Ureter (tissue), 1 donor: ENCODE results near the gene SSH3. TPM values are rescaled to one million over a fixed set of nuclear protein-coding genes. Genes with fewer than 3 reads are reported as not detected.
A peak's percentile ranks its signal among the peaks of the same experiment; 100 is the strongest.

ENCODE experiments used
- DNase-seq: peaks from one replicate; pipeline ENCODE4 v3.0.0-alpha.2; 2020; ENCODE audit warnings: low spot score
- total RNA-seq: library from RNA; stranded (reverse); gene quantifications from one replicate; pipeline ENCODE4 v1.2.4, GENCODE V29; 2023
- donor health status: DM: yes; HTN: yes; CAD: no.

The SSH3 gene
- total RNA-seq, 1 donor from 2014 or later: 258 TPM

DNA sequence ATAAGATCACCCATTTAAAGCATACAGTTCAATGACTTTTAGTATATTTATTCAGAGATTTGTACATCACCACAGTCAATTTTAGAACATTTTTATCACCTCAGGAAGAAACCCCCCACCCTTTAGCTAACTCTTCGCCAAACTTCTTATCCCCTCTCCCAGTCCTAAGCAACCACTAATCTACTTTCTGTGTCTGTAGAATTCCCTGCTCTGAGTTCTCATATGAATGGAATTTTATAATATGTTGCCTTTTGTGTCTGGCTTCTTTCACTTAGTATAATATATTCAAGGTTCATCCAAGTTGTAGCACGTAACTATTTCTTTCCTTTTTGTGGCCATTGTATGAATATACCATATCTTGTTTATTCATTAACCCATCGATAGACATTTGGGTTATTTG is 10.7 kb upstream of the SSH3 start:
- DNase-seq: no peak

DNA sequence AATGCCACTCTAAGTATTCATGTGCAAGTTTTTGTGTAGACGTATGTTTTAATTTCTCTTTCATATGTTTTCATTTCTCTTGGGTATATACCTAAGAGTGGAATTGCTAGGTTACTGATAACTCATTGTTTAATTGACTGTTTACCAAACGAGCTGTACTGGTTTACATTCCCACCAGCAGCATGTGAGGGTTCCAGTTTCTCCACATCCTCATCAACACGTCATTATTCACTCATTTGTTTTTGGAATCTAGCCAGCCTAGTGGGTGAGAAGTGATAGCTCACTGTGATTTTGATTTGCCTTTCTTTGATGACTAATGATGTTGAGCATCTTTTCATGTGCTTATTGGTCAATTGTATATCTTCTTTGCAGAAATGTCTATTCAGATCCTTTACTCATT is 10.2 kb upstream of the SSH3 start:
- DNase-seq: no peak

DNA sequence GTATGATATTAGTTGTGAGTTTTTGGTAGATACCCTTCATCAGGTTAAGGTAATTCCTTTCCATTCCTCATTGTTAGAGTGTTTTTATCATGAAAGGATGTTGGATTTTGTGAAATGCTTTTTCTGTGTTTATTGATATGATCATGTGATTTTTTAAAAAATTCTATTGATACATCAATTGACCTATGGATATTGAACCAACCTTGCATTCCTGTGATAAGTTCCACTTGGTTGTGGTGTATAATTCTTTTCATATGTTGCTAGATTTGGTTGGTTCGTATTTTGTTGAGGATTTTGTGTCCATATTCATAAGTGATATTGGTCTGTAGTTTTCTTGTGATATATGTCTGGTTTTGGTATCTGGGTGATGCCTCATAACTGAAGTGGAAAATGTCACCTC is 7.5 kb upstream of the SSH3 start:
- no peak for DNase-seq

DNA sequence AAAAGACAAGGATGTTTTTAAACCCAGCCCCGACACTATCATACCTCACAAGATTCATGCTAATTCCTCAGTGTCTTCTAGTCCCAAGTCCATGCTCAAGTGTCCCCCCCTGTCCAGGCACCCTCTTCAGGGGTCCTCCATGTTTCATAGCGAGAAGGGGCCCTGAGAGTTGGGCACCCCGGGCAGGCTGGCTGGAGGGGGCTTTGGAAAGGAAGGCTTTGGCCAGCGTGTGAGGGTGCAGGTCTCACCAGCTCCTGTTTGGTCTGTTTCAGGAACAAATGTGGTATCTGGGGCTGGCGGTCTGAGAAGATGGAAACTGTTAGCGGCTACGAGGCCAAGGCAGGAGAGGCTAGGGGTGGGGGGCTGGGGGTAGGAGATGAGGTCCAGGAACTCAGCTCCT is 4.5 kb upstream of the SSH3 start:
- no peak for DNase-seq

DNA sequence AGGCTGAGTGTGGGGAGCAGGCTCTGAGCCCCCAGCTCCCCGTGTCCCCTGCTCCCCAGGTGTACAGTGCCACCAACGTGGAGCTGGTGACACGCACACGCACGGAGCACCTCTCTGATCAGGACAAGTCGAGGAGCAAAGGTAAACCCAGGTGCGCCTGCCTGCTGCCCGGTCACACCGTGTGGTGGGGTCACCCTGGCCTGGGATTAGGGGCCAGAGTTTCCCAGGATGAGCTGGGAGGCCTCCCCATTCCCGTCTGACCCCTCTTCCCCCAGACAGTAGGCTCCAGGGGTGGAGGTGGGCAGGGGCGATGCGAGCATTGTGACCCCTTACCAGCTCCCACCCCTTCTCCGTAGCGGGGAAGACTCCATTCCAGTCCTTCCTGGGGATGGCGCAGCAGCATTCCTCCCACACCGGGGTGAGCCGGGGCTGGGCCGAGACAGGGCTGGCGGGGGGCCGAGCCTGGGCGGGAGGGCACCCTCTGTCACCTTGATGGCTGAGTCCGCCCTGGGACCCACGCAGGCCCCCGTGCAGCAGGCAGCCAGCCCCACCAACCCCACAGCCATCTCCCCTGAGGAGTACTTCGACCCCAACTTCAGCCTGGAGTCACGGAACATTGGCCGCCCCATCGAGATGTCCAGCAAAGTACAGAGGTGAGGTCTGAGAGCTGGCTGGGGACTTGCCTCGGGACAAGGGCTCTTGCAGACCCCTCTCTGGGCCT is 3.7 kb upstream of the SSH3 start:
- DNase-seq: no peak

DNA sequence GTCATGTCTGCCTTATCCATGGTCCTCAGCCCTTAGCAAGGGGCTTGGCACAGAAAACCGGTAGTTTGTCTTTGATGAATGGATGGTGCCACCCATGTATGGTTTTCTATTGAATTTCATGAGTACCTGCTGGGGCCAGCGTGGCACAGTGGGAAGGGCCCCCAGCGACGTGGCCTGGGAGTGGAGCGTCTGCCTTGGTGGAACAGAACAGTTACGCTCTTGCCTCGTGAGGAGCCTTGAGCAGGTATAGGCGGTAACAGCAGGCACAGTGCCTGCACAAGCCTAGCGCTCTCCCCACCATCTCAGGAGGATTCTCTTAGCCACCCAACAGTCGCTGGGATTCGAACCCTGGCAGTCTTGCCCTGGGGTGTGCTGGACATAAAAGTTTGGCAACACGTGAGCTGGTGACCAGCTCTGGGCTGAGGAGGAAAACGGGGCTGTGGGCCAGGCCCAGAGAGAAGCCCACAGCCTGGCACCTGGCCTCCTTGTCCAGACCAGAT is 3.0 kb upstream of the SSH3 start:
- DNase-seq: no peak

DNA sequence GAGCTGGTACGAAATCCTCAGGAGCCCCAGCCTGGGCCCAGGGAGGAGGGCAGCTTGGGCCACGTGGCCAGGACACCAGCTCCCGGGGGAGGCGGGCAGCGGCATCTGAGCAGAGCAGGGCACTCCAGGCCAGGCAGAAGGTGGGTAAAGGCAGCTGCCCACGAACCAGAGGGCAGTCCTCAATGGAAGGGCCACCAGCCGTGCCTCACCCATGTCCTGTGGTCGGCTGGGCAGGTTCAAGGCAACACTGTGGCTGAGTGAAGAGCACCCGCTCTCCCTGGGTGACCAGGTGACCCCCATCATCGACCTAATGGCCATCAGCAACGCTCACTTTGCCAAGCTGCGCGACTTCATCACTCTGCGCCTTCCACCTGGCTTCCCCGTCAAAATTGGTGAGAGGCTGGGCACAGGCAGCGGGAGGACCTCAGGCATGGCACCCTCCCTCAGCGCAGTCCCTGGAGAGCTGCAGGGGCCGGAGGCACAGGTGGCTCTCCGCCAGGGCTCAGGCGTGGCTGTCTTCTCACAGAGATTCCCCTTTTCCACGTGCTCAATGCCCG is 2.5 kb upstream of the SSH3 start:
- DNase-seq: no peak

DNA sequence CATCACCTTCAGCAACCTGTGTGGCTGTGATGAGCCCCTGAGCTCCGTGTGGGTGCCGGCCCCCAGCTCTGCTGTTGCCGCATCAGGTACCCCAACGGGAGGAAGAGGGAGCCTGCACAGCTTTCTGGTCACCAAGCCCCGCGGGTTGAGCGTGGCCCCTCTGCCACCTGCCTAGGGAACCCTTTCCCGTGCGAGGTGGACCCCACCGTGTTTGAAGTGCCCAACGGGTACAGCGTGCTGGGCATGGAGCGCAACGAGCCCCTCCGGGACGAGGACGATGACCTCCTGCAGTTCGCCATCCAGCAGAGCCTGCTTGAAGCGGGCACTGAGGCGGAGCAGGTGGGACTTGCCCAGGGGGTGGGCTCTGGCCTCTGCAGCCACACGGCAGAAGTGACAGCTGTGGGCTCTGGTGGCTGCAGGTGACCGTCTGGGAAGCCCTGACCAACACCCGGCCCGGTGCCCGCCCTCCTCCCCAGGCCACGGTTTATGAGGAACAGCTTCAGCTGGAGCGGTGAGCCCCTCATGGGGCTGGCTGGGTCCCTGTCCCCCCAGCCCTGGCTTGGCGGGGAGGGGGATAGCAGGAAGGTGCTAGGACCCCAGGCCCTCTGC is 1.9 kb upstream of the SSH3 start:
- no peak for DNase-seq

DNA sequence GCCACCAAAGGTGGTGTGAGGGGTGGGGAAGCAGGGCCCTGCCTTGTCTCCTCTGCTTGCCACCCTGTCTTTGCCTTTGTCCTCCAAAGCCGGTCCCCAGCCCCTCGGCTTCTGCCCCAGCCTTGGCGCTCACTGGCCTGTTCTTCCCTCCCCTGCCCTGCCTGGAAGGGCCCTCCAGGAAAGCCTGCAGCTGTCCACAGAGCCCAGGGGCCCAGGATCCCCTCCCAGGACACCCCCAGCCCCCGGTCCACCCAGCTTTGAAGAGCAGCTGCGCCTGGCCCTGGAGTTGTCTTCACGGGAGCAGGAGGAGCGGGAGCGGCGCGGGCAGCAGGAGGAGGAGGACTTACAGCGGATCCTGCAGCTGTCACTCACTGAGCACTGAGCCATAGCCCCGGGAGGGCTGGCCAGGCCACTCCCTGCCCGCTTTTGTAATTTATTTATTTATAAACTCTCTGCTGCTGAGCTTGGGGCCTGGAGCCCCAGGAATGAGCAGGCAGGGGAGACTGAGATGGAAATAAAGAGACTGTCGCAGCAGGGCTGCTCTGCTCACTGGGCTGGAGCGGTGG is 1.3 kb upstream of the SSH3 start:
- DNase-seq: peak; percentile 78

DNA sequence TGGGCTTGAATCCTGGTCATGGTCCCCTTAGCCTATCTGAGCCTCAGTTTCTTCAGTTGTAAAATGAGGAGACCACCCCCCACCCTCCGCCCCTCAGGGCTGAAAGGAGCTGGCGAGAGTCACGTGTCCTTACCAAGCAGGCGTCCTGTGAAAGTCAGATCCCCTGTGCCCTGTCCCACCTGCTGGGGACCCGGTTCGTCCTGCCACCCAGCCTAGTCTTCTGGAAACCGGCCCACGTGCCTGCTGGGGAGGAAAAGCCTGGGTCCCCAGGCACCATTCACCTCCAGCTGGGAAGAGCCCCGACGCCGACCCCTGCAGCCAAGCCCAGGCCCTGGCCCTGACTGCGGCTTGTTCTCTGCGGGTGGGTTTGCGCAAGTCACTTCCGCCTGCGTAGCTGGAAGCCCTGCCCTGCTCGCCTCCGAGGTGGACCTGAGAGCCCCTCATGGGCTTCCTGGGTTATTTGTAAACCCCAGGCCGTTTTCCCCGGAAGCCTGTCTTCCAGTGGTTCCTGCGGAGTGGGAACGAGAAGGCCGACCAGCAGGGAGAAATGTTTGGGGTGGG is 679 bp upstream of the SSH3 start:
- peak; percentile 59 for DNase-seq

DNA sequence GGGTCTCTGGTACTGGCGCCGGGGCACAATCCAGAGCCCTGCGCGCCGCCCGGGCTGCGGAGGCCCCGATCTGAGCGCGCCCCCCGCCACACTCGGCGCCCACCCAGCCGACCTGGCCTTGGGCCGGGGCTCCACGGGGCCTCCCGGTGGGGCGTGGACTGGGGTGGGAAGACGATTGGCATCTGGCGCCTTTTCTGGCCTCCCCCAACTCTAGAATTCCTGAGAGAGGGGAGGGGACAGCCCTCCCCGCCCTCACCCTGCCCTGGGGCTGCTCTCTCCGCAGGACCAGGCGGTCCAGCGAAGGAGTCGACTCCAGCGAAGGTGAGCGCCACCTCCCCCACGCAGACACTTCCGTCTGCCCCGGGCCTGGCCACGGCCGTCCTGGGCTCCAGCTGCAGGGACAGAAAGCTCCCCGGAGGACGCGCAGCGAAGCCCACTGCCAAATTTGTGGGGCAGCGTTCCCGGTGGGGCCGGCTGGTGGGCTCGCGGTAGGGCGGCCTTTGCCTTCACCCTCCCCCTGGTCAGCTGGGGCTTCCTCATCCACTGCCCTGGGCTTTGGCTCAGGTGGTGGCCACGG is 593 bp downstream of the SSH3 start:
- DNase-seq: peak; percentile 62

DNA sequence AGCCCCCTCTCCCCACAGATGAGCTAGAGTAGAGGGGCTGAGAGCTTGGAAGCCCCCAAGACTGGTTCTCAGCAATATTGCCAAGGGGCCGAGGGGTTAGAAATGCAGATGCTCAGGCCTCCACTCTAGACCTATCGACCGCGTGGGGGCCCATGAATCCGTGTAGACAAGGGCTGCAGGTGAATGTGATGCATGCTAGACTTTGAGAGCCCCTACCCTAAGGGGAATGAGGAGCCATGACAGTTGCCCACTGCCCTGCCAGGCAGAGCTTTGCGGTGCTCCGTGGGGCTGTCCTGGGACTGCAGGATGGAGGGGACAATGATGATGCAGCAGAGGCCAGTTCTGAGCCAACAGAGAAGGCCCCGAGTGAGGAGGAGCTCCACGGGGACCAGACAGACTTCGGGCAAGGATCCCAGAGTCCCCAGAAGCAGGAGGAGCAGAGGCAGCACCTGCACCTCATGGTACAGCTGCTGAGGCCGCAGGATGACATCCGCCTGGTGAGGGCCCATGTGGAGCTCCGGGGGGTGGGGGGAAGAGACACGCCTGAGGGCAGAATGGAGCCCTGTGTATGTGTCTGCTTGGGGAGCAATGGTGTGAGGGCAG is 1.3 kb downstream of the SSH3 start:
- DNase-seq: no peak

DNA sequence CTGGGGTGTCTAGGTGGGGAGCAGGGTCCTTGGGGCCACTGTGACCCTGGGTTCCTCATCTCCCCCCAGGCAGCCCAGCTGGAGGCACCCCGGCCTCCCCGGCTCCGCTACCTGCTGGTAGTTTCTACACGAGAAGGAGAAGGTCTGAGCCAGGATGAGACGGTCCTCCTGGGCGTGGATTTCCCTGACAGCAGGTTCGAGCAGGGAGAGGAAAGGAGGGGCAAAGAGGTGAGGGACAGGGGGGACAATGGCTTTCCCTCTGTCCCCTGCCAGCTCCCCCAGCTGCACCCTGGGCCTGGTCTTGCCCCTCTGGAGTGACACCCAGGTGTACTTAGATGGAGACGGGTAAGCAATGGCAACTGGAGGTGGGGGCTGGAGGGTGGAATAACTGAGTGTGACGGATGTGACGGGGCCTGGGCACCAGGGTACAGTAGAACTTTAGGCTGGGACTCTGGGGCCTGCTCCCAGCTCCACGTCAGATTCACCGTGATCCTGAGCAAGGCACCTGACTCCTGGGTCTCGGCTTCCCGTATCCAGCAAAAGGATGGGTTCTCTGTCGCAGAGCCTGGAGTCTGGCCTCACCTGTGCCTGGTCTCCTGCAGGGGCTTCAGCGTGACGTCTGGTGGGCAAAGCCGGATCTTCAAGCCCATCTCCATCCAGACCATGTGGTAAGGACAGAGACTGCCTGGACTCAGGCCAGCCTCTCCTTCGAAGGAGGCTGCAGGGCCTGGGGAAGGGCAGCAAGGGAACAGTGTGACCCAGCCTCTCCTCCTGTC is 3.6 kb downstream of the SSH3 start:
- DNase-seq: no peak

DNA sequence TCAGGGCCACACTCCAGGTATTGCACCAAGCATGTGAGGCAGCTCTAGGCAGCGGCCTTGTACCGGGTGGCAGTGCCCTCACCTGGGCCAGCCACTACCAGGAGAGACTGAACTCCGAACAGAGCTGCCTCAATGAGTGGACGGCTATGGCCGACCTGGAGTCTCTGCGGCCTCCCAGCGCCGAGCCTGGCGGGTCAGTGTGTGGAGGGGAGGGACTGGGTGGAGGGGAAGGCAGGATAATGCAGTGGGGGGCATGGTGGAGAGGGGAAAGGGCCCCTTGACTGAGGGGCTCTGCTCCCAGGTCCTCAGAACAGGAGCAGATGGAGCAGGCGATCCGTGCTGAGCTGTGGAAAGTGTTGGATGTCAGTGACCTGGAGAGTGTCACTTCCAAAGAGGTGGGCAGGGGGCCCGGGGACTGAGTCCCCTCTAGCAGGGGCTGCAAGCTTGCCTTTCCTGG is 4.2 kb downstream of the SSH3 start:
- DNase-seq: no peak

DNA sequence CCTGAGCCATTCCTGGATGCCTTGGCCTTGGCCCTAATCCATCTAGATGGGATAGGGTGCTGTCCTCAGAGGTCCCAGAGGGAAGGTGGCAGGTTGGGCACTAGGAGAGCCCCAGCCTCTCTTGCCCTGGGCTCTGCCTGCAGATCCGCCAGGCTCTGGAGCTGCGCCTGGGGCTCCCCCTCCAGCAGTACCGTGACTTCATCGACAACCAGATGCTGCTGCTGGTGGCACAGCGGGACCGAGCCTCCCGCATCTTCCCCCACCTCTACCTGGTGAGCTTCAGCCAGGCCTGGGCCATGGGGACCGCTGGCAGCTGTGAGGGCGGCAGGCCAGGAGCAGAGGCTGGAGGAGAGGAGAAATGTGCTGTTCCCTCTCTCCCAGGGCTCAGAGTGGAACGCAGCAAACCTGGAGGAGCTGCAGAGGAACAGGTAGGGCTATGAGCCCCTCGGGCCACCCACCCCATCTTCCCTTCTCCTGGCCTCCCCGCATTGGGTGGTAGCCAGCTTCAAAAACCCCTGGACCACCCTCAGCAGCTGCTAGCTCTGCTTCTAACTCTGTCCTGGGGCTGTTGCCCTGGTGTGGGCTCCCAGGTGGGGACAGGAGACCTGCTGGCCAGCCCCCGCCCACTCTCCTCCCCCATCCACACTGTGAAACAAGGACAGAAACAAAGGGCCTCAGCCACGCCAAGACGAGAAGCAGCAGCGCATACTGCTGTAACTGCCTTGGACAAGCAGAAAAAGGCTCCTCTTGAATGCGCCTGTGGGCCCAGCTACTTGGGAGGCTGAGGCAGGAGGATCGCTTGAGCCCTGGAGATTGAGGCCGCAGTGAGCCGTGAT is 4.9 kb downstream of the SSH3 start:
- no peak for DNase-seq

DNA sequence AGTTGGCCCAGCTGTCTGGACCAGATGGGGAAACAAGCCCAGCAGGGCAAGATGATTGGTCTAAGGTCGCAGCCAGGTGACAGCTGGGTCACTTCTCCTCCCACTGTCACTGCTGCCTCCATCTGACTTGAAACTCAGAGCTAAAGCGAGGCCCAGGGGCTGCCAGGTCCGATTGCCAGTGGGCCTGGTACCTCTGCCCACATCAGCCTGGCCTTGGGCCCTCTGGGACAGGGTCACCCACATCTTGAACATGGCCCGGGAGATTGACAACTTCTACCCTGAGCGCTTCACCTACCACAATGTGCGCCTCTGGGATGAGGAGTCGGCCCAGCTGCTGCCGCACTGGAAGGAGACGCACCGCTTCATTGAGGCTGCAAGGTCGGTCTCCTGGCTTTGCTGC is 5.8 kb downstream of the SSH3 start:
- no peak for DNase-seq

DNA sequence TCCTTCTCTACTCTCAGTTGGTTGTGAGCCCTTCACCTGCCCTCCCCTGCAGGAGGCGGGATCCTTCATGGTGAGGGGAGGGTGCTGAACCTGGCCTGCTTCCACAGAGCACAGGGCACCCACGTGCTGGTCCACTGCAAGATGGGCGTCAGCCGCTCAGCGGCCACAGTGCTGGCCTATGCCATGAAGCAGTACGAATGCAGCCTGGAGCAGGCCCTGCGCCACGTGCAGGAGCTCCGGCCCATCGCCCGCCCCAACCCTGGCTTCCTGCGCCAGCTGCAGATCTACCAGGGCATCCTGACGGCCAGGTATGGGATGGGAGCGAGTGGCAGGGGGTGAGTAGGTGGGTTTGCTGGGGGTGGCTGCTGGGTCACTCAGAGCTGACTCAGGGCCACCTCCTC is 6.3 kb downstream of the SSH3 start:
- DNase-seq: no peak

DNA sequence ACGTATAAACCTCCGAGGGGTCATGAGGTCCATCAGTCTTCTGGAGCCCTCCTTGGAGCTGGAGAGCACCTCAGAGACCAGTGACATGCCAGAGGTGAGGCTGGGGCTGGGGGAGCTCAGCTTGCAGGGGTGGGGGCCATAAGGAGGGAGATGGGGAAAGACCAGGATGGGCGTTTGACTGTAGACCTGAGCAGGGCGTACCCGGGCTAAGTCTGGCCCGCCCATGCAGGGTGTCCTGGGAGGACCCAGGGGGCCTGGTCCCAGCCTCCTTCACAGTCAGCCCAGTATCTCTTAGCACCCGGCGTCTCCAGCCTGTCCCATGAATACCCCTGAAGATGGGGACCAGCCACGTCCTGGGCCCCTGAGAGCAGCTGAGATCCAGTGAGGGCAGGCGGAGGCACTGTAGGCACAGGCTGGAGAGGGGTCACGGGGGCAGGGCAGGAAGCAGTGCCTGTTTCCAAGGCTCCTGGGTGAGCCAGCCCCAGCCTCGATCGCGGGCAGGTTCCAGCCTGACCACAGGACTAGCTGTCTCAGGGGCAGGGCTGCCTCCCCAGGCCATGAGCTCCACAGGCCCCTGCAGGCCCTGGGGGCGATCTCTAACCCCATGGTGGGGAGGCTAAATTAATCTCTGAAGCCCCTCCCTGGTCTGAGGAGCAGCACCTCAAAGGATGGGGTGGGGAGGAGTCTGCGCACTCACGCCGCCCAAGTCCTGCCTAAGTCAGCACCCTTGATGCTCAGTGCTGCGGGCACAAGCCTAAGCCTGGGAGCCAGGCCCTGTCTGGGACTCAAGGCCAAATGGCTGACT is 7.1 kb downstream of the SSH3 start:
- DNase-seq: peak; percentile 81

DNA sequence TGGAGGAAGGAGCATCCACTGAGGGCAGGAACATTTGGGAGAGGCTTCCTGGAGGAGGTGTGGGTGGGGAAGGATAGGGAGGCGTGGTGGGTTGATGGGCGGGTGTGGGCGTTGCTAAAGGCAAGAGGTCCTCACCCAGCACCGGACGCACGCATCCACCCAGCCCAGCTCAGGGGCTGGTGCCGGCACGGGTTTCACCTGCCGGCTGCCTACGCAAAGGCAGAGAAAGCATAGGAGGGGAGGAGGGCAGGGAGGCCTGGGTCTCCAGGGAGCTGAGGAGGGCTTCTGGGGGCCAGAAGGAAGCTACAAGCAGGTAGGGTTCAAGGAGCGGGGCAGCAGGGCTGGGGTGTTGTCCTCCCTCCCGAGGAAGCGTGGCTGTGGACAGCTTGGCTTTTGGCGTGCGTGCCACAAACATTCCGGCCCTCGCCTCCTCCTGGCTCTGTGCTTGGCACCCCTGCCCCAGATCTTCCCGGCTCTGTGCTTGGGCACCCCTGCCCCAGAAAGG is 7.8 kb downstream of the SSH3 start:
- DNase-seq: no peak
